Fibroblast of the aortic adventitia (primary cell): Measurements from ENCODE around the gene IP6K3. TPM values are rescaled to one million over a fixed set of nuclear protein-coding genes. Genes with fewer than 3 reads are reported as not detected.

Source experiments
- DNase-seq: peaks from one replicate; pipeline ENCODE4 v3.0.0-alpha.2; 2010; ENCODE audit warnings: low read depth
- H3K4me3 ChIP-seq: 2 replicates; pipeline ENCODE4 v1.5.1; 2011; ENCODE audit warnings: low read depth, mild to moderate bottlenecking, control low read depth, low read length, moderate library complexity
- CTCF ChIP-seq: IDR thresholded peaks from 2 replicates; pipeline ENCODE4 v1.5.1; 2011; ENCODE audit warnings: mild to moderate bottlenecking, low read length, control low read depth, inconsistent platforms; ENCODE audit not compliant: insufficient read depth
- total RNA-seq: library from RNA; depleted of rRNA; stranded (reverse); fragments of >200 nt; gene quantifications from 2 replicates; pipeline ENCODE4 v1.2.3, GENCODE V29; 2012; ENCODE audit warnings: low replicate concordance

Gene IP6K3
- total RNA-seq, 1 donor, result not detected

GRCh38 chr6:33742837-33743236 lies 3.9 kb downstream of the IP6K3 start:
- no peak for DNase-seq
- no peak overlapping the region for H3K4me3 ChIP-seq
- TF ChIP-seq CTCF, result no peak

- no peak for TF ChIP-seq CTCF
- no peak for DNase-seq
- H3K4me3 ChIP-seq, result no peak overlapping the region
Observed at GRCh38 chr6:33742092-33742491, 4.6 kb downstream of the IP6K3 start.

GRCh38 chr6:33740794-33741193 lies 5.9 kb downstream of the IP6K3 start:
- no peak overlapping the region for H3K4me3 ChIP-seq
- TF ChIP-seq CTCF, result no peak
- no peak for DNase-seq

GRCh38 chr6:33740204-33740608 lies 6.5 kb downstream of the IP6K3 start:
- TF ChIP-seq CTCF, result no peak
- H3K4me3 ChIP-seq, result no peak overlapping the region
- DNase-seq, result no peak

- TF ChIP-seq CTCF, result no peak
- no peak for DNase-seq
- H3K4me3 ChIP-seq, result no peak overlapping the region
Observed at GRCh38 chr6:33739571-33739970, 7.1 kb downstream of the IP6K3 start.

- DNase-seq, result no peak
- TF ChIP-seq CTCF, result no peak
- no peak overlapping the region for H3K4me3 ChIP-seq
Observed at GRCh38 chr6:33738879-33739278, 7.8 kb downstream of the IP6K3 start.

GRCh38 chr6:33738153-33738552 lies 8.6 kb downstream of the IP6K3 start:
- H3K4me3 ChIP-seq, result no peak overlapping the region
- no peak for TF ChIP-seq CTCF
- no peak for DNase-seq
